H1 (cell line): ENCODE results near the gene LTBP1. TPM values are rescaled to one million over a fixed set of nuclear protein-coding genes. Genes with fewer than 3 reads are reported as not detected.

Experiments
- EGR1 ChIP-seq: IDR thresholded peaks from 2 replicates; pipeline ENCODE4 v1.6.1; 2011; ENCODE audit warnings: low read depth, low read length, borderline replicate concordance
- GTF2F1 ChIP-seq: IDR thresholded peaks from 2 replicates; pipeline ENCODE4 v1.6.1; 2012; ENCODE audit warnings: low read depth, low read length, improper control_type of control experiment, borderline replicate concordance
- KDM5A ChIP-seq: fragments of 200-600 bp; IDR thresholded peaks from 2 replicates; pipeline ENCODE4 v1.7.1; 2012; ENCODE audit warnings: mild to moderate bottlenecking, low read length, inconsistent platforms, mixed read lengths
- NANOG ChIP-seq: IDR thresholded peaks from 2 replicates; pipeline ENCODE4 v1.6.1; 2011; ENCODE audit warnings: low read length, low read depth, mild to moderate bottlenecking, inconsistent platforms; ENCODE audit not compliant: insufficient read depth, poor library complexity, severe bottlenecking
- SAP30 ChIP-seq: fragments of 300-600 bp; sonication (generic); IDR thresholded peaks from 2 replicates; pipeline ENCODE4 v1.7.1; 2012; ENCODE audit warnings: low read length, moderate library complexity, mild to moderate bottlenecking, inconsistent platforms; ENCODE audit not compliant: insufficient read depth, insufficient replicate concordance
- SP1 ChIP-seq: IDR thresholded peaks from 2 replicates; pipeline ENCODE4 v1.6.1; 2011; ENCODE audit warnings: low read depth, low read length
- TBP ChIP-seq: IDR thresholded peaks from 2 replicates; pipeline ENCODE4 v1.6.1; 2011; ENCODE audit warnings: low read depth, low read length, improper control_type of control experiment
- polyA plus RNA-seq, 7 experiments: library from polyadenylated mRNA; depleted of rRNA in 3 of 7; stranded (reverse) in 5 of 7; unstranded in 2 of 7; fragments of >200 nt in 5 of 7; fragments of 200-250 nt in 2 of 7; gene quantifications; 1 replicate in 5 of 7; 2 replicates in 1 of 7; 4 replicates in 1 of 7; pipeline versions ENCODE4 v1.2.1 to v1.2.3, GENCODE V29; 2011 to 2013; ENCODE audit warnings: missing spikeins in 2 of 7, mixed read lengths in 2 of 7
- total RNA-seq: library from RNA; stranded (reverse); fragmentation: NEBNext Ultra II Directional; extraction: Animal tissue kit (Norgen Biotek cat#: 25700); gene quantifications from 2 replicates; pipeline ENCODE4 v1.2.1, GENCODE V29; 2021

The LTBP1 gene
- total and polyA plus RNA-seq, 2 of the 8 experiments (the other 6 are each of a cell fraction or from before 2014, with no cell fraction given), result 15.4 to 24.7 TPM

DNA sequence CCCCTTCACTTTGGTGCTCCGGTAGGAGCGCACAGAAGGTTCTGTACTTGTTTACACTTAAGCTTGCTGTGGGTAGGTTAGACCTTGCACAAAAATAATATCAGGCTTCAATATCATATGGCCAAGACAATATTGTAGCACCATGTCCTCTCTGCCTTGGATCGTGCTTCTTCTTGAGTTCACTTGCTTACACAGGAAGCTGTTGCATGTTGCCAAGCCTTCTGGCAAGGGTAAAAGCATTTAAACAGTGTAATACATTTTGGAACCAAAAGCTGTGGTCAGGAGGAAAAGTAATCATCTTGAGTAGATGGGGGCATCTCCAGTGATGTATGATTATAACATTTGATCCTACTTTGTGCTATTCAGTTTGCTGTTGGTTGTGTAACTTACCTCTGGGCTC lies 197.5 kb downstream of the LTBP1 start (continued):
- no peak for TF ChIP-seq EGR1
- no peak for TF ChIP-seq KDM5A
- no peak for TF ChIP-seq TBP
- TF ChIP-seq NANOG, result no peak
- no peak for TF ChIP-seq SAP30
- TF ChIP-seq GTF2F1, result no peak
- TF ChIP-seq SP1, result no peak
